Measurements from ENCODE around the gene CIAO2A. TPM values are rescaled to one million over a fixed set of nuclear protein-coding genes. Genes with fewer than 3 reads are reported as not detected.

Gene CIAO2A
- total RNA-seq, 1 experiment from 2014 or later = 74.4 TPM

- no peak overlapping the region for H3K4me2 ChIP-seq (ENCODE audit: insufficient read depth, insufficient read length, low read length)
- H2BK12ac ChIP-seq (ENCODE audit: insufficient read length, low read depth, low read length) = no peak overlapping the region
- H4K5ac ChIP-seq (ENCODE audit: insufficient read length, low read depth, low read length) = no peak overlapping the region
- no peak overlapping the region for H4K91ac ChIP-seq (ENCODE audit: insufficient read length, low read depth, low read length)
- H3K4me1 Mint-ChIP-seq = peaks cover 3 to 4% of the 10 kb centered on the region in 2 experiments; a peak in 3 of 4 replicates
- no peak overlapping the region for H2BK5ac ChIP-seq (ENCODE audit: insufficient read length, low read length)
- no peaks in the 10 kb centered on the region for H3K23me2 ChIP-seq (ENCODE audit: insufficient read length, low read depth, low read length, poor library complexity, severe bottlenecking)
- H2BK20ac ChIP-seq (ENCODE audit: low read depth, low read length, poor library complexity, severe bottlenecking) = no peak overlapping the region
- no peaks in the 10 kb centered on the region for H3K9me3 Mint-ChIP-seq
- H3T11ph ChIP-seq (ENCODE audit: low read length) = no peak overlapping the region
- TF ChIP-seq CTCF (conservative IDR thresholded peaks at IDR 0.05) = no peak
- H3K36me3 Mint-ChIP-seq (ENCODE audit: insufficient read depth in 1 of 3, low read depth in 3 of 3) = peaks cover 6 to 32% (median 21%) of the 10 kb centered on the region in 3 experiments; a peak in 6 of 7 replicates
- H3K4me3 Mint-ChIP-seq = no peak overlapping the region
- H2AFZ ChIP-seq (ENCODE audit: low read length) = no peak overlapping the region
- H3K23ac ChIP-seq (ENCODE audit: insufficient read length, low read depth, low read length) = no peak overlapping the region
- no peak overlapping the region for H2AK5ac ChIP-seq (ENCODE audit: insufficient read length, low read length)
- no peak overlapping the region for H3K4ac ChIP-seq (ENCODE audit: low read depth, low read length)
- H2BK15ac ChIP-seq (ENCODE audit: low read depth, low read length) = no peak overlapping the region
- H3K27me3 ChIP-seq (ENCODE audit: insufficient read depth, low read length) = no peaks in the 10 kb centered on the region
- no peaks in the 10 kb centered on the region for H3K4me1 ChIP-seq (ENCODE audit: insufficient read depth, low read length)
- no peak overlapping the region for H4K8ac ChIP-seq (replicated peaks; ENCODE audit: insufficient read length, low read depth, low read length)
- H2BK120ac ChIP-seq (ENCODE audit: low read depth, low read length, poor library complexity, severe bottlenecking) = no peak overlapping the region
- no peaks in the 10 kb centered on the region for H4K20me1 ChIP-seq (ENCODE audit: control insufficient read depth, insufficient read depth, insufficient read length)
- H3K27ac Mint-ChIP-seq = peak overlapping the region in 2 of 3 experiments; percentile 8 to 46; a peak in 1 of 7 replicates
- H3K9ac ChIP-seq (ENCODE audit: extremely low read depth, insufficient read length, low read length) = no peak overlapping the region
- H3K79me1 ChIP-seq (ENCODE audit: insufficient read depth, low read depth, low read length, poor library complexity, severe bottlenecking) = no peaks in the 10 kb centered on the region
- H3K56ac ChIP-seq (ENCODE audit: insufficient read length, low read depth, low read length) = no peak overlapping the region
- WGBS (ENCODE audit: extremely low coverage, insufficient read length, low lambda C conversion rate) = no CpG with 5 or more reads among the region's 8 CpGs
- no peak for DNase-seq
- H3K18ac ChIP-seq (ENCODE audit: insufficient read length, low read depth, low read length) = no peak overlapping the region
- no peaks in the 10 kb centered on the region for H3K79me2 ChIP-seq (ENCODE audit: insufficient read depth, low read length)
- H3K27ac ChIP-seq (ENCODE audit: insufficient read length, low read depth, low read length) = no peak overlapping the region
- no peaks in the 10 kb centered on the region for H3K27me3 Mint-ChIP-seq (ENCODE audit: low read depth)
- H3K9me3 ChIP-seq (ENCODE audit: control insufficient read depth, low read depth, low read length) = no peaks in the 10 kb centered on the region
- H3K14ac ChIP-seq (ENCODE audit: insufficient read depth, low read length) = no peak overlapping the region
Measured at GRCh38 chr15:64070965-64071851, 22.4 kb downstream of the CIAO2A start.

All from H9 (cell line).